ENCODE results near the gene SELENOS.

SELENOS gene

DNA sequence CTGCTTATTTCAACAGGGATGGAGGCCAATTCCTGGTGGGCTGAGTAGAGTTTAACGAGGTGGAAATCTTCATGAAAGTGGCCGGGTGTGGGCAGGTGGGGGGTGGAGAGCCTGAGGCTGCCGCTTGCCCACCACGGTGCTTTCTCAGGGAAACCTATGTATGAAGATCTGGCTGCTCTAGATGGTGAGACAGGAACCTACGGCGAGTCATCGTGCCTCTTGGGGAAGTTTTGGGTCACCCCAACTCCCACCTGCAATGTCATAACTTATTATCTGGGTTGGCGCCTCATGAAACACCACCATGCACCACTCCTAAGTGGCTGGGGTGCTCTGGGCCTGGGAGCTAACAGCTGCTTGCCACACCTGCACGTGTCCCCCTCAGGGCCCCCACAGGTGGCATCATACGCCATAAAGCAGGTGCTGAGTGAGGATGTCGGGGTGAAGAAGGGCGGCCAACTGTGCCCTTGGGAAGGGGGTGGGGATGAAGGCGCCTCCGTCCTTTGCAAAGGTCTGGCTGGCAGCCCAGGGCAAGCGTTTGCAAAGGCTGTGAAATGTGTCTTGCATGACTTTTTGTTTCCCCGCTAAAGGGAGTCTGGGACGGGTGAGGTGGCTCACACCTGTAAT lies 45.7 kb upstream of the SELENOS start:
- DNase-seq, result no peak
- H3K9ac ChIP-seq (ENCODE audit: low read length), result no peak overlapping the region
- TF ChIP-seq CTCF (IDR thresholded peaks at IDR 0.05; ENCODE audit: low read length), result no peak
- no peak for TF ChIP-seq EZH2phosphoT487 (IDR thresholded peaks at IDR 0.05; ENCODE audit: low read length)
- no peak for TF ChIP-seq EZH2 (optimal IDR thresholded peaks at IDR 0.05; ENCODE audit: low read depth, low read length)
- H3K36me3 ChIP-seq (replicated peaks; ENCODE audit: insufficient read depth, low read length), result no peaks in the 10 kb centered on the region
- H2AFZ ChIP-seq (ENCODE audit: low read length), result no peak overlapping the region
- H3K4me2 ChIP-seq (ENCODE audit: low read depth, low read length), result no peak overlapping the region
- H3K9me2 ChIP-seq (replicated peaks; ENCODE audit: insufficient read depth, low read length), result no peaks in the 10 kb centered on the region
- no peaks in the 10 kb centered on the region for H3F3A ChIP-seq (ENCODE audit: insufficient read depth, low read length)
- H3K9me3 ChIP-seq (replicated peaks; ENCODE audit: insufficient read depth, low read length), result no peaks in the 10 kb centered on the region
- no peaks in the 10 kb centered on the region for H3K4me1 ChIP-seq (ENCODE audit: low read length)
- H4K20me1 ChIP-seq (ENCODE audit: insufficient read depth, low read length), result no peaks in the 10 kb centered on the region
- H3K4me3 ChIP-seq (ENCODE audit: low read length), result no peak overlapping the region
- no peak overlapping the region for H3K27ac ChIP-seq (ENCODE audit: low read length)
- H3K27me3 ChIP-seq (replicated peaks; ENCODE audit: insufficient read depth, low read length), result peaks cover 86% of the 10 kb centered on the region
- H3K79me2 ChIP-seq (ENCODE audit: low read length), result no peaks in the 10 kb centered on the region

- Histone ChIP-seq H3K27me3 (replicated peaks; ENCODE audit: insufficient read depth, low read length) (peaks cover 82% of the 10 kb centered on the region), H3K9ac (ENCODE audit: low read length) (no peak overlapping the region), H3K27ac (ENCODE audit: low read length) (no peak overlapping the region), H3K4me3 (ENCODE audit: low read length) (no peak overlapping the region), H3K9me2 (replicated peaks; ENCODE audit: insufficient read depth, low read length) (no peaks in the 10 kb centered on the region), H3K79me2 (ENCODE audit: low read length) (no peaks in the 10 kb centered on the region), H3K4me1 (ENCODE audit: low read length) (no peaks in the 10 kb centered on the region), H3F3A (ENCODE audit: insufficient read depth, low read length) (no peaks in the 10 kb centered on the region), H3K4me2 (ENCODE audit: low read depth, low read length) (no peak overlapping the region), H2AFZ (ENCODE audit: low read length) (no peak overlapping the region), H3K36me3 (replicated peaks; ENCODE audit: insufficient read depth, low read length) (no peaks in the 10 kb centered on the region), H3K9me3 (replicated peaks; ENCODE audit: insufficient read depth, low read length) (no peaks in the 10 kb centered on the region), H4K20me1 (ENCODE audit: insufficient read depth, low read length) (no peaks in the 10 kb centered on the region)
- TF ChIP-seq CTCF (IDR thresholded peaks at IDR 0.05; ENCODE audit: low read length) (no peak), EZH2phosphoT487 (IDR thresholded peaks at IDR 0.05; ENCODE audit: low read length) (no peak), EZH2 (optimal IDR thresholded peaks at IDR 0.05; ENCODE audit: low read depth, low read length) (no peak)
- no peak for DNase-seq
These were observed 44.9 kb upstream of the SELENOS start for GRCh38 chr15:101322016-101322695.

GRCh38 chr15:101320501-101321052 lies 43.3 kb upstream of the SELENOS start:
- H3K9ac ChIP-seq (ENCODE audit: low read length), result no peak overlapping the region
- no peak overlapping the region for H3K4me3 ChIP-seq (ENCODE audit: low read length)
- DNase-seq, result peak; percentile 26
- H3K4me1 ChIP-seq (ENCODE audit: low read length), result no peaks in the 10 kb centered on the region
- H3K27me3 ChIP-seq (replicated peaks; ENCODE audit: insufficient read depth, low read length), result peaks cover 66% of the 10 kb centered on the region
- H3K36me3 ChIP-seq (replicated peaks; ENCODE audit: insufficient read depth, low read length), result no peaks in the 10 kb centered on the region
- no peak overlapping the region for H3K4me2 ChIP-seq (ENCODE audit: low read depth, low read length)
- no peaks in the 10 kb centered on the region for H4K20me1 ChIP-seq (ENCODE audit: insufficient read depth, low read length)
- H3F3A ChIP-seq (ENCODE audit: insufficient read depth, low read length), result no peaks in the 10 kb centered on the region
- H3K9me2 ChIP-seq (replicated peaks; ENCODE audit: insufficient read depth, low read length), result no peaks in the 10 kb centered on the region
- H2AFZ ChIP-seq (ENCODE audit: low read length), result no peak overlapping the region
- H3K27ac ChIP-seq (ENCODE audit: low read length), result no peak overlapping the region
- H3K79me2 ChIP-seq (ENCODE audit: low read length), result no peaks in the 10 kb centered on the region
- H3K9me3 ChIP-seq (replicated peaks; ENCODE audit: insufficient read depth, low read length), result no peaks in the 10 kb centered on the region
- no peak for TF ChIP-seq EZH2phosphoT487 (IDR thresholded peaks at IDR 0.05; ENCODE audit: low read length)
- peak; percentile 20 for TF ChIP-seq CTCF (IDR thresholded peaks at IDR 0.05; ENCODE audit: low read length)
